HG03064 (cell line): Measurements from ENCODE around the gene PRKACG.

Source experiments
- ATAC-seq: cut with Tn5 transposase; IDR thresholded peaks from one replicate; pipeline ENCODE4 v1.9.1; 2021; ENCODE audit warnings: low read depth; ENCODE audit not compliant: unreplicated experiment

Gene PRKACG

DNA sequence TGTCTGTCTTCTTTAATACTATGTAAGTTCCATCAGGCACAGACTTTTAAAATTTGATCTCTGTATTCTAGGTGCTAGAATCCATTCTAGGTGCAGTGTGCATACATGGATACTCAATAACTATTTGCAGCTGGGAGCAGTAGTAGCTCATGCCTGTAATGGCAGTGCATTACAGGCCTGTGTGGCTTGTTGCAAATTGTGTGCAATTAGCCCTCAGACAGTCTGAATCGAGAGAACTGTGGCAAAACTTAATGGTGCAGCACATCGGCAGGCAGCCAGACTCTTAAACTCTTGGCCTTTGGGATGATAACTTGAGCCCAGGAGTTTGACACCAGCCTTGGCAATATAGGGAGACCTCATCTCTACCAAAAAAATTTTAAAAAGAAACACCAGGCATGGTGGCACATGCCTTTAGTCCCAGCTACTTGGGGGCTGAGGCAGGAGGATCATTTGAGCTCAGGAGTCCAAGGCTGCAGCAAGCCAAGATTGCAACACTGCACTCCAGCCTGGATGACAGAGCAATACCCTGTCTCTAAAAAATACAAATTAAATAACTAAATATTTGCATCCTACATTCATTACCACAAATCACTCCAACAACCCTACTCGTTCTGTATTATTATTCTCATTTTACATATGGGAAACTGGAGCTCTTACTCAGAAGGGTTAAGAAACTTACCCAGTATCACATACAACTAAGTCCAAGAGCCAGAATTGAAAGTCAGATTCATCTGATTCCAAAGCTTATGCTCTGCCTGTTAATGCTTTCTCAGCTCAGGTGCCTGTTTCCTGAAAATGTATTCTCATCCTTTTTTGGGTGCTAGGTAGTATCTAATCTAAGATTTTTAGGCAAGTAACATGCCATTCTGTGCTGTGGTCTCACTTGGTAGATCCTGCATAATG is 30.1 kb downstream of the PRKACG start:
- ATAC-seq, result no peak

DNA sequence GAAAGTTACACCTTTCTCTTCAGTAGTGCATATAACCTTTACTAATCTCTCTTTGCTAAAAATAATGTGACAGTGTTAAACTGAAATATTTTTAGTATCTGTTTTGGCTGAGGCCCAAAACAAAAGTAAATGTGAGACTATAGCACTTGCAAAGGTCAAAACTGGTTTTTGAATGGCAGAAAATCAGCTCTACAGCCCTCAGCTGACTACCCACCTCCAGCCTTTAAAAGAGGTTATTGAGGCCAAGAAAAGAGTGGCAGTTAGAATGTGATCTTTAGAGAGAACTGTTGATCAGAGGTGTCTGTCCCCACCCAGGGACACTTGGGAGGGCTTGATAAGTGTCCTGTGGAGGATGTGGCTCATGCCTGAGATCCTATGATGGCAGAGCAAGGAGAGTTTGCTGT is 30.9 kb downstream of the PRKACG start:
- ATAC-seq, result peak; percentile 38

DNA sequence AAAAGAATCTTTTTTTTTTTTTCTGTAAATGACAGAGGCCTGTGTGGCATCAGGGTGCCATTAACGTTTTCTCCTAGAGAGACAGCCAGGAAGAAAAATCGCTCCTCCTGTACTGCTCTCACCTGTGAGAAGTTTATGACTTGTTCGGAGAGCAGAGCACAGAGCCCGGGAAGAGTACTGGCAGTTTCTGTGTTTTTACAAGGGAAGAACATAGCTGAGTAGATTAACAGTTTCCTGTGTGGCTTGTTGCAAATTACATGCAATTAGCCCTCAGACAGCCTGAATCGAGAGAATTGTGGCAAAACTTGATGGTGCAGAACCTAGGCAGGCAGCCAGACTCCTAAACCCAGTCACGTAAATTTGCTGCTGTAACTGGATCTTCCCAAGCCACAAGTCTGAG is 32.1 kb downstream of the PRKACG start:
- peak; percentile 46 for ATAC-seq

DNA sequence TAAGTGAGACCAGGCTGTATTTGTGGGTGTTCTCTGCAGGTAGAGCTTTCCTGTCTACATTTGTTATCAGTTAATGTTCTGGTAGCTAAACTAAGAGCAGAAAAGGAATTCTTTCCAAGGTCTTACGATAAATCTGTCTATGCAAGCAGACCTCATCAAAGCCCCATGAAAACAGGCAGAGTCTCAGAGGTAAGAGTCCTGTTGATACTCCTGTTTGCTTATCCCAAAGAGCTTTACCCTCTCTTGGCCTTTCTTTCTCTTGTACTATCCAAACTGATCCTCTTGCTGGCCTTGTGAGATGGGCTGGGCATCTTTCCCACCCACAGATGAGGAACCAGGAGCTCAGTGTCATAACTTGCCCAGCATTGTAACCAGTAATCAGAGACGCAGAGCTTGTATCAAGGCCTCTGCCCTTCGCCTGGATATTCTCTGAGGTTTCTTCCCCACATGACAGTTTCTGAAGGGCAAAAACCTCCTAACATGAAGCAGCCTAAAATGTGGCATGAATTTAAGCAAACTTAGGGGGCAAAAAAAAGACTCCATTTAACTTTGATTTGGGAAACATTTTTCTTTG is 33.5 kb downstream of the PRKACG start:
- no peak for ATAC-seq

DNA sequence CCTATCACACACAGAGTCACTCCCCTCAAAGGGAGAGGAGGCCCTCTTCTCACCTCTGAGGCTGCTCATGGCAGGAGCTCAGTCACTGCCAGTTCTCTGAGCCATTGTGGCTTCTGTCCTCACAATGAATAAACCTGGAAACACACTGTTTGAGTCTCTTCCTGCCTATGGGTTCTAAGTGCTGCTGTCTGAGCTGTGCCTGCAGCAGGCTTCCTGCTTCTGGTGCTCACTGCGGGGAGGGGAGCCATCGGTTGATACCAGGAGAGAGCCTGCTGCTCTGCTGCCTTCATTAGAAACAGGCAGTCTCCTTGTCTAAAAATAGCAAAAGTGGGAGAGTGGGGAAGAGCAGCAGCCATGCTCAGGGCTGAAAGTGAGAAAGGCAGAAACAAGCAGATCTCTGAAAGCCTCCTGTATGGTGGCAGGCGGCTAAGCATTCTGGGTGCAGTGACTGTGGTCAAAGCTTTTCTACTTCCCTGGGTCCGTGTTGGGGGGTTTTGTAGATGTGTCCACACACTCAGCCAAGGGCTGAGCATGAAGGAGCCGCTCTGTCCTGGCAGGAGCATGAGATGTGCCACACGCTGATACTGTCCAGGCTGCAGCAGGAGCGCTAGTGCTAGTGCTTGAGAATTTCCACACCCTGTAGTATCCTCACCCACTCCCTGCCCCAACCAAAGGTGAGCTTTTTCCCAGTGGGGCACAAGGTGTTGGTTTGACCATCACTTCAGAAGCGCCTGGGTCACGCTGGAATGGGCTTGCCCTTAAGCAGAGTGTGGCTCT is 34.2 kb downstream of the PRKACG start:
- ATAC-seq, result no peak

DNA sequence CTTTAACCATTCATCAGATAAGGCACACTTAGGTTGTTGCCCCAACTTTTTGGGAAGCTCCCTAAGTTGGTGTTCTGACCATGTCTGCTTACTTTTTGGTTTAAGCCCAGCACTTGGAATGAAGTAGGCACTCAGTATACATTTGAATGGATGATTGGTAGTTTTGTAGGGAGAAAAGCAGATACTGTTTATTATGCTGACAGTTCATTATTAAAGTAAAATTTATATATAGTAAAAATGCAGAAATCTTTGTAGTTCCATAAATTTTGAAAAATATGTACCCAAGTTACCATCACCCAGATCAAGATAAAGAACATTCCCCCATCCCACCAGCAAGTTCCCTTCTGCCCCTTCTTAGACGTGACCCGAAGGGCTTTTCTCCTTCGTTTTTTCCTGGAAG is 35.4 kb downstream of the PRKACG start:
- ATAC-seq, result no peak

DNA sequence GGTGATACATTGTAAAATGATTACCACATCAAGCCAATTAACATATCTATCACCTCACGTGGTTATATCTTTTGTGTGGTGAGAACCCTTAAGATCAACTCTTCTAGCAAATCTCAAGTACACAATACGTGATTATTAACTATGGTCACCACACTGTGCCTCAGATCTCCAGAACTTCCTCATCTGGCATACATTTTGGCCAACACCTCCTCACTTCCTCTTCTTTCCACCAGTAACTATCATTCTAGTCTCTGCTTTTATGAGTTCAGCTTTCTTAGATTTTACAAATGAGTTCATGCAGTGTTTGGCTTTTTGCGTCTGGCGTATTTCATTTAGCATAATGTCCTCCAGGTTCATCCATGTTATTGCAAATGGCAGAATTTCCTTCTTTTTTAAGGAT is 35.8 kb downstream of the PRKACG start:
- ATAC-seq, result no peak

DNA sequence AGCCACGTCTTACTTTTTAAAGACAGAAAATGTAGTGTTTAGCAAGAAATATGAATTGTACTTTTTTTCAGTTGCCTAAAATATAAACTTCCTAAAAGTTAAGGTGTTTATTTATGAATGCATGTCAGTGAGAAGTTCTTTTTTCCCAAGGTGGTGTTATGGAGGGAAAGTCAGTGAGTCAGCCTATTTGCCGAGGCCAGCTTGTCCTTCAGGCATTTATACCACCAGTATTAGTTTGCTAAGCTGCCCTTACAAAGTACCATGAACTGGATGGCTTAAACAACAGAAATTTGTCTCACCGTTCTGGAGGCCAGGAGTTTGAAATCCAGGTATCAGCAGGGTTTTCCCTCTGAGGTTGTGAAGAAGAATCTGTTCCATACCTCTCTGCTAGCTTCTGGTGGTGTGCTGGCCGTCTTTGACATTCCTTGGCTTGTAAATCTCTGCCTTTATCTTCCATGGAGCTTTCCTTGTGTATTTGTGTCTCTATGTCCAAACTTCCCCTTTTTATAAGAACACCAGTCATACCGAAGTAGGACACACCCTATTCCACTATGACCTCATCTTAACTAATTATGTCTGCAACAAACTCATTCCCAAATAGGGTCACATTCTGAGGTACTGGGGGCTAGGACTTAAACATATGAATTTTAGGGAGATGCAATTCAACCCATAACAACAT is 38.4 kb downstream of the PRKACG start:
- ATAC-seq, result no peak

DNA sequence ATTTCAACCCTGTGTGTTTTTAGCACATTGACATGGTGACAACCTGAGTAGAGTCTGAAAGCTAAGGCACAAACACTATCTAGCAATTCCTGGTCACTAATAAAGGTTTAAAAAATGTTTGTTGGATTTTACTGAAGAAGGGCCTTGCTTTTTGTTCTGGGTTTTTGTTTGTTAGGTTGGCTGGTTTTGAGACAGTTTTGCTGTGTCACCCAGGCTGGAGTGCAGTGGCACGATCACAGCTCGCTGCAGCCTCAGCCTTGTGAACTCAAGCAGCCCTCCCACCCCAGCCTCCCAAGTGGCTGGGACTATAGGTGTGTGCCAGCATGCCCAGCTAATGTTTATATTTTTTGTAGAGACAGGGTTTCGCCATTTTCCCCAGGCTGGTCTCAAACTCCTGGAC is 39.0 kb downstream of the PRKACG start:
- ATAC-seq, result peak; percentile 7

DNA sequence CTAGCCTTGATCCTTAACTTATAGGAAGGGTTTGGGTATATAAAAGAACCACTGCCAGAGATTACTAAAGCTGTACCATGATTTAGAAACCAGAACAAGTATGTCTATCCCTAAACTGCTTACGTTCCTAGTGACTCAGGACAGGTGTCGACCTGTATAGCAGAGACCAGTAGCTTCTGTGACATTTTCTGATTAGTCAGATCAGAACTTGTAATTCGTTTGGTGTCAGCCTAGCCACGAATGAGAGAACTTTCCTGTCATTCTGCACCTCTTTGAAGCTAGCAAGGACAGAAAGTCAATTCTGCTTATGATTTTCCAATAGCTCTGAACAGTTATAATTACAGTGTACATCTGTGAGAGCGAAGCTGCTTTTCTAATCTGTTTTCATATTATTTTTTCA is 39.5 kb downstream of the PRKACG start:
- peak; percentile 94 for ATAC-seq

DNA sequence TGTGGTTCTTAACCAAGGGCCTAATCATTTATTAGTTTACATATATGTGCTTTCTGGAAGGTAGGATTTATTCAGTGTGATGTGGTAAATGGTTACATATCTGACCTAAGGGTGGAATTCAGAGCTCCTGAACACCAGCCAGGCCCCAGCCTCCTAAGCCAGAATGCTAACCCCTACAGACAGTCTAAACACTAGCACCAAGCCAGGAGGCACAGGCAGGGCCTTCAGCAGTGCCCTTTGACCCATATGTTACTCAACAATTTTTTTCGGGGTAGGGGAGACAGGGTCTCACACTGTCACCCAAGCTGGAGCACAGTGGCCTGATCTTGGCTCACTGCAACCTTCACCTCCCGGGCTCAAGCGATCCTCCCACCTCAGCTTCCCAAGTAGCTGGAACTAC is 40.3 kb downstream of the PRKACG start:
- ATAC-seq, result no peak

DNA sequence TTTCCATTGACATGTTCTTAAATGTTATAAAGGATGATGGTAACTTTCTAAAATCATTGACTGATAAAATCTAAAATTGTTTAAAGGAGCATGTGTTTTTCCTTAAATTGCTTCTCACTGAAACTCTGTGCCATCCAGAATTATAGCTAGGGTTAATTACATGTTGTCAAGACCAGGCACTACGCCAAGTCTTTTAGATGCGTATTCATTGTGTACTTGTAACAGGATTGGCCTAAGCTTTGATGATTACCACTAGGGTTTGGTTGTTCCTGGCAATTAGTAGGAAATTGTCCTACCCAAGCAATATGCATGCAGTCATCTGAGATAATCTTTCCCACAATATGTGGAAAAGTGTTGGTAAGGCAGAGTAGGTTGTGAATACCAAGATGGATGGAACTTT is 43.8 kb downstream of the PRKACG start:
- ATAC-seq, result no peak

DNA sequence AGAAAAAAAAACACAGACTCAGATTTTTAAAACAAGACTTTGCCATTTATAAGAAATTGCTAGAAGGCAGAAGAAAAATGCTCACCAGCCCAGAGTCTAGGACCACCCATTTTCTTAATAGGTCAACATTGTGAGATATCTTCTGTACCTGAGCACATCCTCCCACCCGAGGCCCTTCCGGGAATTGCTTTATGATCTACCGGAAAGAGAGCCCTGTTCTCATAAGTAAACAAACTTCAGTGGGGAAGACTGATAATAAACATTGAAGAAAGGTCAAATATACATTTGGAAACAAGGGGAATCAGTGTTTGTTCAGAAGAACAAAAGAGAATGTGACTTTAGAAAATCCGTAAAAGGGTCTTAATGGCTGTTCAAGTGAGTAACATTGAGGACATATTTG is 44.4 kb downstream of the PRKACG start:
- no peak for ATAC-seq

DNA sequence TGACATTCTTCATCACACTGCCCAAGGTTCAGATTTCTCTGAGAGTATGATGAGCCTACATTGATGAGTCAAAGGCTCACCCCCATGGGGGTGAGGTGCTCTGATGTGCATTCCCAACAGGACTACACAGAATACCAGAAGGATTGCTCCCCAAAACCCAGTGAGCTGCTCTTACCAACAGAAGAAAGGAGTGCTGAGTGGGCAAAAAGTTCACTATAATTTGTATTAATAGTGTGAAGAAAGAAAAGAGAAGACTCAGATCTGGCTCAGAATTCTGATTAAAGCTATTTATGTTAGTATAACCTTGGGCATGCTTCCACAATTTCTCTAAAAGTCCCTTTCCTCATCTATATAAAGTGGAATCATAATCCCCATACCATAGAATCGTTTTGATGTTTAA is 46.1 kb downstream of the PRKACG start:
- ATAC-seq, result no peak

DNA sequence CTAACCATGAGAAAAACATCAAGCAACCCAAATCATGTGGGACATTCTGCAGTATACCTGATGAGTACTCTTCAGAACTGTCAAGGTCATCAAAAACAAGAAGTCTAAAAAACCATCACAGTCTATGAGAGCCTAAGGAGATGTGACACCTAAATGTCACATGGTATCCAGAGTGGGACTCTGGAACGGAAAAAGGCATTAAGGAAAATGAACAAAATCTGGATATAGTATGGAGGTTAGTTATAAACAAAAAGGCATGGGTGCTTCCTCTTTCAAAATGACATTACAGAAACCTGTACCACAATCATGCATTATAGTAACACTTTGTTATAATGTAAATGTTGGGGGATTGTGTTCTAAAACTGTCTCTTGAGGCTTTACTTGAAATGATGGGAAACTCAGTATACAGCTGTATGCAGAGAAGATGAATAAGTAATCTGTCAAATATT is 47.4 kb downstream of the PRKACG start:
- peak; percentile 71 for ATAC-seq

DNA sequence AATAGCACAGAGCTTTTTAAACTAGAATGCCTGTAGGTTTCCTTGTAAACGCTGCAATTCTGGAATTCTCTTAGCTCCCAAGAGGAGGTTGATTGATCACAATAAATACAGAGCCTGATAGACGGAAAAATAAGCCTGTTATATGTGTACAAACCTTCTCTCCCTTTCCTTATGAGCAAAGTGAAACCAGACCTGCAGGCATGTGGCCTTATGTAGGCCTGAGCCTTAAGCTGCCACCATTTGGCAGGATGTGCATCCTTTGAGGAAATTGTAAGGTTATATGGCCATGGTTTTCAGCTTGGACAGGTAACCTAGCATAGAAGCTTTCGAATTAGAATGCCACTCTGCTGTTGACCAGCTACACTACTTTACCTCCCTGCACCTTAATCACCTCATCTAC is 49.1 kb downstream of the PRKACG start:
- ATAC-seq, result no peak

DNA sequence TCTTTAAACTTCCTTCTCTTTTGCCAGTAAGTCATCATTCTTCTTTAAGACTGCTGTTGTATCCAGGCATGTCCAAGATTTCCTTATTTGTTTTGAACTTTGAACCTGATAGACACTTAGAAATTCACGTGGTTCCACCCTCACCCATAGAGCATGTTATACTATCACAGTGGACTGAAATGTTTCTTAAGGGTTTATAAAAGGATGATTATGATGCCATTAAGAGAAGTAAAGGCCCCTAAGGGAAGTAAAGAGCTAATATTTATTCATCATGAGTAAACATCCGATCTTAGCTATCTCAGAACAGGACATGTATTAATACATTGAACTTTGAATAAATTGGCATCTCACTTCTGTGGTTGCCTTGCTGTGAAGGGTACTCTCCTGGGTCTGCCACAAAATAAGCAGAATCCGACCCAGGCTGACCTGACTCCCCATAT is 49.8 kb downstream of the PRKACG start:
- no peak for ATAC-seq

DNA sequence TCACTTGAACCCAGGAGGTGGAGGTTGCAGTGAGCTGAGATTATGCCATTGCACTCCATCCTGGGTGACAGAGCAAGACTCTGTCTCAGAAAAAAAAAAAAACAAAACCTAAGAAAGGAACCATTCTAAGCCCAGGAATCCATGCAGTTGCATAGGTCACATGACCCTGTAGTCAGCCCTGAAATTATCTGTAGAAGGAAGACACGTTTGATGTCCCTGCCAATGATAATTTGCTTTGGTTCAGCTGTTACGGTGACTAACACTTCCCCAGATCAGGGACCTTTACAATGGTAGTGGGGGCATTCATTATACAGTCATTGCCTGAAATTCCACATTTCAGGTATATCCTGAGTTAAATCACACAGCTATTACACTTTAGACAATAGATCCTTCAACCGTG is 50.5 kb downstream of the PRKACG start:
- ATAC-seq, result no peak
